GM12801 (cell line): ENCODE results near the gene TYROBP.

ENCODE experiments used
- CTCF ChIP-seq: IDR thresholded peaks from one replicate; pipeline ENCODE4 v1.5.1; 2011; ENCODE audit warnings: control low read depth; ENCODE audit not compliant: insufficient read length; ENCODE audit errors: extremely low read depth

TYROBP gene

GRCh38 chr19:35925501-35925900, 17.4 kb upstream of the TYROBP start:
- TF ChIP-seq CTCF: no peak

- no peak for TF ChIP-seq CTCF
These were observed 12.9 kb upstream of the TYROBP start for GRCh38 chr19:35921012-35921411.

- TF ChIP-seq CTCF: no peak
These were observed 11.2 kb upstream of the TYROBP start for GRCh38 chr19:35919306-35919705.

- no peak for TF ChIP-seq CTCF
These were observed 7.3 kb upstream of the TYROBP start for GRCh38 chr19:35915443-35915842.

- no peak for TF ChIP-seq CTCF
These were observed 5.5 kb upstream of the TYROBP start for GRCh38 chr19:35913589-35913988.

GRCh38 chr19:35911790-35912189, 3.7 kb upstream of the TYROBP start:
- no peak for TF ChIP-seq CTCF

- no peak for TF ChIP-seq CTCF
These were observed 3.1 kb upstream of the TYROBP start for GRCh38 chr19:35911173-35911572.

- no peak for TF ChIP-seq CTCF
These were observed 1.6 kb upstream of the TYROBP start for GRCh38 chr19:35909684-35910035.
